HG03196 (cell line): ENCODE data around the gene PPP1R9B.

Experiments used
- ATAC-seq: cut with Tn5 transposase; IDR thresholded peaks from one replicate; pipeline ENCODE4 v1.9.1; 2021; ENCODE audit not compliant: unreplicated experiment

PPP1R9B gene

GRCh38 chr17:50129353-50129727 is 21.1 kb downstream of the PPP1R9B start:
- no peak for ATAC-seq

GRCh38 chr17:50128441-50129352 is 21.8 kb downstream of the PPP1R9B start:
- no peak for ATAC-seq

- ATAC-seq = no peak
These were observed 22.6 kb downstream of the PPP1R9B start for GRCh38 chr17:50127697-50128361.

GRCh38 chr17:50125420-50125997 is 25.0 kb downstream of the PPP1R9B start:
- ATAC-seq = no peak

- no peak for ATAC-seq
These were observed 26.7 kb downstream of the PPP1R9B start for GRCh38 chr17:50123649-50124349.

- ATAC-seq = no peak
These were observed 27.5 kb downstream of the PPP1R9B start for GRCh38 chr17:50122945-50123344.

GRCh38 chr17:50120475-50121253 is 29.8 kb downstream of the PPP1R9B start:
- no peak for ATAC-seq

GRCh38 chr17:50118828-50119218 is 31.7 kb downstream of the PPP1R9B start:
- no peak for ATAC-seq

GRCh38 chr17:50118076-50118827 is 32.2 kb downstream of the PPP1R9B start:
- ATAC-seq = no peak

GRCh38 chr17:50117202-50118051 is 33.0 kb downstream of the PPP1R9B start:
- ATAC-seq = no peak

- no peak for ATAC-seq
These were observed 34.7 kb downstream of the PPP1R9B start for GRCh38 chr17:50115756-50116155.

- no peak for ATAC-seq
These were observed 35.6 kb downstream of the PPP1R9B start for GRCh38 chr17:50114849-50115357.

- ATAC-seq = no peak
These were observed 36.1 kb downstream of the PPP1R9B start for GRCh38 chr17:50114401-50114800.

- no peak for ATAC-seq
These were observed 36.7 kb downstream of the PPP1R9B start for GRCh38 chr17:50113624-50114320.

GRCh38 chr17:50112694-50113093 is 37.8 kb downstream of the PPP1R9B start:
- ATAC-seq = no peak

GRCh38 chr17:50111673-50112655 is 38.5 kb downstream of the PPP1R9B start:
- ATAC-seq = no peak
